DOHH2 (cell line): ENCODE results near the gene TTI1.

ENCODE experiments used
- EZH2phosphoT487 ChIP-seq: fragments of 200-600 bp; sonication (generic); IDR thresholded peaks from 2 replicates; pipeline ENCODE4 v1.6.1; 2017; ENCODE audit warnings: borderline replicate concordance, mild to moderate bottlenecking, antibody characterized with exemption, low read length, moderate library complexity, mixed read lengths
- TF ChIP-seq, protein P1 (sequence below): fragments of 200-600 bp; sonication (generic); IDR thresholded peaks from one replicate; pipeline ENCODE4 v1.5.1; 2014; ENCODE audit warnings: antibody characterized with exemption, mild to moderate bottlenecking, low read depth, low read length; ENCODE audit not compliant: poor library complexity, severe bottlenecking

DNA sequence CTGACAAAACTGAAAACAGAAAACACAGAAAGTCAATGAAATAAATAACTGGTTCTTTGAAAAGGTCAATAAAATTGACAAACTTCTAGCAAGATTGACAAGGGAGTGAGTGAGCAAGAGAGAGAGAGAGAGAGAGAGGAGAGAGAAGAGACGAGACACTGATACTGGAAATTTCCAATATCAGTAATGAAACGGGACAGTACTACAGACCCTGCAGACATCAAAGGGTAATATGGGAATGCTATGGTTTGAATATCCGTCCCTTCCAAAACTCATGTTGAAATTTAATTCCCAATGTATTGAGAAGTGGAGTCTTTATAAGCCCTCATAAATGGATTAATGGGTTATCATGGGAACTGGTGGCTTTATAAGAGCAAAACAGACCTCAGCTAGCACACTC, 3.8 kb downstream of the TTI1 start:
- TF ChIP-seq, protein P1, sequence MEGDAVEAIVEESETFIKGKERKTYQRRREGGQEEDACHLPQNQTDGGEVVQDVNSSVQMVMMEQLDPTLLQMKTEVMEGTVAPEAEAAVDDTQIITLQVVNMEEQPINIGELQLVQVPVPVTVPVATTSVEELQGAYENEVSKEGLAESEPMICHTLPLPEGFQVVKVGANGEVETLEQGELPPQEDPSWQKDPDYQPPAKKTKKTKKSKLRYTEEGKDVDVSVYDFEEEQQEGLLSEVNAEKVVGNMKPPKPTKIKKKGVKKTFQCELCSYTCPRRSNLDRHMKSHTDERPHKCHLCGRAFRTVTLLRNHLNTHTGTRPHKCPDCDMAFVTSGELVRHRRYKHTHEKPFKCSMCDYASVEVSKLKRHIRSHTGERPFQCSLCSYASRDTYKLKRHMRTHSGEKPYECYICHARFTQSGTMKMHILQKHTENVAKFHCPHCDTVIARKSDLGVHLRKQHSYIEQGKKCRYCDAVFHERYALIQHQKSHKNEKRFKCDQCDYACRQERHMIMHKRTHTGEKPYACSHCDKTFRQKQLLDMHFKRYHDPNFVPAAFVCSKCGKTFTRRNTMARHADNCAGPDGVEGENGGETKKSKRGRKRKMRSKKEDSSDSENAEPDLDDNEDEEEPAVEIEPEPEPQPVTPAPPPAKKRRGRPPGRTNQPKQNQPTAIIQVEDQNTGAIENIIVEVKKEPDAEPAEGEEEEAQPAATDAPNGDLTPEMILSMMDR: no peak
- no peak for TF ChIP-seq EZH2phosphoT487
